ENCODE data around the gene KRT6B.

KRT6B gene

DNA sequence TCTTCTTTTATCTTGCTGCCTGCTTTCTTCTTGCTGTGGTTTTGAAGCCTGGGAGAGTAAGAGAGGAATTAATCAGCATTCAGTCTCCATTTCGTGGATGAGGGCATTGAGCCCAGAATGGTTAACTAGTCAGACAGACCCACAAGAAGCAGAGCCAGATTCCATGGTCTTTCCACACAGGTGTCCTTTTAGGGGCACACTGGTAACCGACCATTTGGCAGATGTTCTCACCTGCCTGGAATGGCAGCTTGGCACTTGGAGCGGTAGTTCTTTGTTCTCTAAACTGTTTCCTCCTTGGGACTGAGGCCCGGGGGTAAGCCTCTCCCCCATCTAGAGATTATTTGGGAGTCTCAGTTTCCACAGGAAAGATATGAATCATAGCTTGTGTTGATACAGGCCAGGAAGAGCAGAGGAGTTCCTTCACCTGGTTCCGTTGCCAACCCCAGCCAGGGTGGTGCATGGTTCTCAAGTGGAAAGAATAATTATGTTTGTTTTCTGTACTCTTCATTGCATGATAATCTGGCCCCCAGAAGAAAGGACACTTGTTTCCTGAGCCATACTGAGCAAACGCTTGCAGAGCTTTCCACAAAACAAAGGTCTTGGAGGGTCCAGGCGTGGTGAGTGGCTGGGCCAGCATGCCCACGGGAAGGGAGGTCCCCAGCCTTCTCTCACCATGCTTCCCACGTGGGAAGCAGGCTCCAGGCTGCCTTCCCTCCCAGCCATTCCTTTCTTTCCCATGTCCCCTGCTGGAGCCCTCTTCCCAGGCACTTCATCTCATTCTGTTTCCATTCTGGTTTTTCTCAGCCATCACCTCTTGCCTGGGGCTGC, 15.7 kb downstream of the KRT6B start:
- Mint-ChIP-seq H3K36me3 (ENCODE audit: low read depth) (no peaks in the 10 kb centered on the region), H3K4me3 (no peak overlapping the region), H3K27me3 (peaks cover 44% of the 10 kb centered on the region), H3K9me3 (no peaks in the 10 kb centered on the region), H3K4me1 (ENCODE audit: low read depth) (no peaks in the 10 kb centered on the region), H3K27ac (no peak overlapping the region)
- DNase-seq = no peak

DNA sequence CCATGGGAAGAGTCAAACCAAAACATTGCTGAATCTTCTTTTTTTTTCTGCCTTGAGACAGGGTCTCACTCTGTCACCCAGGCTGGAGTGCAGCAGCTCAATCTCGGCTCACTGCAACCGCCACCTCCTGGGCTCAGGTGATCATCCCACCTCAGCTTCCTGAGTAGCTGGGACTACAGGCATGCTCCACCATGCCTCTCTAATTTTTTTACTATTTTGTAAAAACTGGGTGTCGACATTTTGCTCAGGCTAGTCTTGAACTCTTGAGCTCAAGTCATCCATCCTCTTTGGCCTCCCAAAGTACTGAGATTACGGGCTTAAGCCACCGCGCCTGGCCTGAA, 16.3 kb downstream of the KRT6B start:
- Mint-ChIP-seq H3K9me3 (no peaks in the 10 kb centered on the region), H3K4me1 (ENCODE audit: low read depth) (no peaks in the 10 kb centered on the region), H3K27me3 (peaks cover 44% of the 10 kb centered on the region), H3K36me3 (ENCODE audit: low read depth) (no peaks in the 10 kb centered on the region), H3K4me3 (no peak overlapping the region), H3K27ac (no peak overlapping the region)
- DNase-seq = no peak

DNA sequence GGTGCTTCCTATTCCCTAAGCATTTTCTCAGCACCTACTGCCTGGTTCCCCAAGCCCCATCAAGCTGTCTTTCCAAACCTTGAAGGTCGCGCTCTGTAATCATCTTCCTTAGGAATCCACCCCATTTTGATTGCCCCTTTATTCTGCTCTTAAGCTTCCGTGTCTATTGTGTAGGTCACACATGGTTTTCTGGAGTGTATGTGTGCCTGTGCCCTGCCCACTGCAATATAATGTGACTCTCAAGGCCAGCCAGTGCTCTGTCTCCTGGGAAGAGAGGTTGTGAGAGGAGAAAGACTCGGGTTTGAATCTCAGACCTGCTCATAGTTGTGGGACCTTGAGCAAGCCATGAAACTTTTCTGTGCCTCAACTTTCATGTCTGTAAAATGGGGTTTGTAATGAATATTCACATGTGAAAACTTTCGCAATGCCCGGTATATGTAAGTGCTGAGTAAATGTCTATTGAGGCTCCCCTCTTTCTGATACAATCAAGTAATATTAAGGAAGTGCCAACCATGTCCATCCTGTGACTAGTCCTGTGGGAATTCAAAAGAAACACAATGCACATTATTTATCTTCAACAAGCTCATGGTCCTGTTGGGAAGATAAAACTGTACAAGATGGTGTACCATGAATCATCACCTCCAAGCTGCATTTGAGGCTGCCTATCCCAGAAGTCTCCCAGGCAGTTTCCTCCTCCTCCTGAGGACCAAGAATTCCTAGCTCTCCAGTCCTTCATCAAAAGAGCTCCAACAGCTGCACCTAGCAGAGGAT, 17.0 kb downstream of the KRT6B start:
- Mint-ChIP-seq H3K4me3 (no peak overlapping the region), H3K27me3 (peaks cover 48% of the 10 kb centered on the region), H3K4me1 (ENCODE audit: low read depth) (no peaks in the 10 kb centered on the region), H3K9me3 (no peaks in the 10 kb centered on the region), H3K27ac (no peak overlapping the region), H3K36me3 (ENCODE audit: low read depth) (no peaks in the 10 kb centered on the region)
- no peak for DNase-seq

DNA sequence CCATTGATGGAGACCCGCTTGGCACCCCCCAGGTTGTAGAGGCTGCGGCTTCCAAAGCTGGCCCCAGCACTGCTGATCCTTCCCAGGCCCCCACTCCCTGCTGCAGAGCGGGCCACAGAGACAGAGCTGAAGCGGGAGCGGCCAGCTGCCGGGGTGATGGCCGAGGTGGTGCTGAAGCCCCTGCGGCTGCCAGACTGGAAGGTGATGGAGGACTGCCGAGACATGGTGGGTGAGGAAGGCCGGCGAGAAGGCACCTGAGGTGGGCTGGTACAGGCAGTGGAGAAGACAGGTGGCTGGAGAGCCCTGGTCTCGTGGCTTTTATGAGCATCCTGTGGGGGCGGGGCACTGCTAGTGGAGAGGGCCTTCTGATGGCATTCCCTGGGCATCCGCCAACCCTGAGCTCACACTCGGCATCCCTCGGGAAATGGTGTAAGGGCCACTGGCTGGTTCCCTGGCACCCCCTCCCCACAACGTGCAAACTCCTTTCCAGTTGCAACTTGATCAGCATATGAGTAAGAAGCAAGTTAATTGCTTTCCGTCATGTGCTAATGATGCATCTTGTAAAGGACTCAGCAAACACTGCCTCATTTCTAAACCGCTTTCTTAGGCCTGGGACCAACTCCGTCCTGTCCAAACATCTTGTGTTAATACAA, 17.7 kb downstream of the KRT6B start, which contains the start of gene KRT75:
Gene KRT75, minus strand, starts transcription at position 291 of the 653 bp plus-strand sequence. Its CDS starts 67 bp downstream, at position 224.
- Mint-ChIP-seq H3K27me3 (peaks cover 49% of the 10 kb centered on the region), H3K9me3 (no peaks in the 10 kb centered on the region), H3K4me3 (no peak within 1 kb of the TSS), H3K27ac (no peak within 1 kb of the TSS), H3K36me3 (ENCODE audit: low read depth) (no peaks in the 10 kb centered on the region), H3K4me1 (ENCODE audit: low read depth) (no peaks in the 10 kb centered on the region)
- no peak for DNase-seq

- Mint-ChIP-seq H3K27me3 (peaks cover 54% of the 10 kb centered on the region), H3K27ac (no peak overlapping the region), H3K4me1 (ENCODE audit: low read depth) (no peaks in the 10 kb centered on the region), H3K4me3 (no peak overlapping the region), H3K9me3 (no peaks in the 10 kb centered on the region), H3K36me3 (ENCODE audit: low read depth) (no peaks in the 10 kb centered on the region)
- DNase-seq = no peak
Observed at GRCh38 chr12:52433501-52434080, 18.4 kb downstream of the KRT6B start.

DNA sequence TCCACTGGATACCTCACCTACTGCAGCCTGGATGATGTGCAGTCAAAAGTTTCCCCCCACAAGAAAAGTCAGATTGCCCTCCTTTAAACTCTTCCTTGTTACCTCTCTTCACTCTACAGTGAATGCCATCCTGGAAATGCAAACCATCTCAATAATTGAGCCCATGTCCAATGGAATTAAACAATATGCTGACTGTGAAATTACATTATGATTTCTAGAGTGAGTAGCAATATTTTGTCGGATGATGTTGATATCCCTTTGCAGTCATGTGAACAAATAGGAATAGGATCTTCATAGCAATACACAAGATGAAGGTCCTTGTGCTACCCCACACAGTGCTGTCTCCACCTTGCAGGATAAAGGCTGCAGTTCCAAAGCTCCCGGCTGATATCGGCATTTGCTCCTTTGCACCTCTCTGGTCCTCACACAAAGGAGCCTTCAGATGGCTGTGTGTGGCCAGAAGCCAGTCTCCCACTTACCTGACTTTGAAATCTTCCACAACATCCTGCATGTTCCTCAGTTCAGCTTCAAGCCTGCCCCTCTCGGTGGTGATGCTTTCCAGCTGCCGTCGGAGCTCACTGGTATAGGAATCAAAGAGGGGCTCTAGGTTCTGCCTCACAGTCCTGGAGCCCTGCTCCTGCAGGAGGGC, 19.3 kb downstream of the KRT6B start:
- Mint-ChIP-seq H3K27me3 (peaks cover 54% of the 10 kb centered on the region), H3K27ac (no peak overlapping the region), H3K9me3 (no peaks in the 10 kb centered on the region), H3K4me1 (ENCODE audit: low read depth) (no peaks in the 10 kb centered on the region), H3K36me3 (ENCODE audit: low read depth) (no peaks in the 10 kb centered on the region), H3K4me3 (no peak overlapping the region)
- no peak for DNase-seq

- H3K4me1 Mint-ChIP-seq (ENCODE audit: low read depth) = no peaks in the 10 kb centered on the region
- no peak for DNase-seq
- H3K4me3 Mint-ChIP-seq = no peak overlapping the region
- no peak overlapping the region for H3K27ac Mint-ChIP-seq
- H3K36me3 Mint-ChIP-seq (ENCODE audit: low read depth) = no peaks in the 10 kb centered on the region
- H3K9me3 Mint-ChIP-seq = no peaks in the 10 kb centered on the region
- peaks cover 39% of the 10 kb centered on the region for H3K27me3 Mint-ChIP-seq
Observed at GRCh38 chr12:52428121-52428520, 23.8 kb downstream of the KRT6B start.

GRCh38 chr12:52427083-52427482, 24.9 kb downstream of the KRT6B start:
- H3K27ac Mint-ChIP-seq = no peak overlapping the region
- H3K36me3 Mint-ChIP-seq (ENCODE audit: low read depth) = no peaks in the 10 kb centered on the region
- H3K9me3 Mint-ChIP-seq = no peaks in the 10 kb centered on the region
- H3K4me1 Mint-ChIP-seq (ENCODE audit: low read depth) = no peaks in the 10 kb centered on the region
- H3K4me3 Mint-ChIP-seq = no peak overlapping the region
- peaks cover 31% of the 10 kb centered on the region for H3K27me3 Mint-ChIP-seq
- no peak for DNase-seq

DNA sequence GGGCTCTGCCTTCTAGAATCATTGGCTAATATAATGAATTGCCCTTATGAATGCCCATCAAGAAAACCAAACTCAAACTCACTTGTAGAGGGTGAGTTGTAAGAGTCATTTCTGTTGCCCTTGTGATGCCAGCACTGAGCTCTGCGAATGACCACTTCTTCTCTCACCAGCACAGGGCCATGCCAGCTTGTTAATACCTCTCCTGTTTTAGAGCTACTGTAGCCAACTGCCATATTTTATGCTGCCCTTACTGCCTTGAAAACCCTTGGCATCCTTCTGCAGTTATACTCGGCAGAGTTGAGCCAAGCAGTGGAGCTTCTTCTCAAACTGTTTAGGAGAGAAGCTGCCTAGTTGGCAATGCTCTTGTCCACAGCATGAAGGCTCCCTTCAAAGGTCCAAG, 25.9 kb downstream of the KRT6B start:
- H3K9me3 Mint-ChIP-seq = no peaks in the 10 kb centered on the region
- H3K36me3 Mint-ChIP-seq (ENCODE audit: low read depth) = no peaks in the 10 kb centered on the region
- peaks cover 23% of the 10 kb centered on the region for H3K27me3 Mint-ChIP-seq
- DNase-seq = no peak
- no peaks in the 10 kb centered on the region for H3K4me1 Mint-ChIP-seq (ENCODE audit: low read depth)
- H3K4me3 Mint-ChIP-seq = no peak overlapping the region
- no peak overlapping the region for H3K27ac Mint-ChIP-seq

- no peaks in the 10 kb centered on the region for H3K36me3 Mint-ChIP-seq (ENCODE audit: low read depth)
- H3K27me3 Mint-ChIP-seq = peaks cover 17% of the 10 kb centered on the region
- no peak overlapping the region for H3K4me3 Mint-ChIP-seq
- H3K4me1 Mint-ChIP-seq (ENCODE audit: low read depth) = no peaks in the 10 kb centered on the region
- H3K9me3 Mint-ChIP-seq = no peaks in the 10 kb centered on the region
- no peak for DNase-seq
- no peak overlapping the region for H3K27ac Mint-ChIP-seq
Observed at GRCh38 chr12:52425466-52425865, 26.5 kb downstream of the KRT6B start.

DNA sequence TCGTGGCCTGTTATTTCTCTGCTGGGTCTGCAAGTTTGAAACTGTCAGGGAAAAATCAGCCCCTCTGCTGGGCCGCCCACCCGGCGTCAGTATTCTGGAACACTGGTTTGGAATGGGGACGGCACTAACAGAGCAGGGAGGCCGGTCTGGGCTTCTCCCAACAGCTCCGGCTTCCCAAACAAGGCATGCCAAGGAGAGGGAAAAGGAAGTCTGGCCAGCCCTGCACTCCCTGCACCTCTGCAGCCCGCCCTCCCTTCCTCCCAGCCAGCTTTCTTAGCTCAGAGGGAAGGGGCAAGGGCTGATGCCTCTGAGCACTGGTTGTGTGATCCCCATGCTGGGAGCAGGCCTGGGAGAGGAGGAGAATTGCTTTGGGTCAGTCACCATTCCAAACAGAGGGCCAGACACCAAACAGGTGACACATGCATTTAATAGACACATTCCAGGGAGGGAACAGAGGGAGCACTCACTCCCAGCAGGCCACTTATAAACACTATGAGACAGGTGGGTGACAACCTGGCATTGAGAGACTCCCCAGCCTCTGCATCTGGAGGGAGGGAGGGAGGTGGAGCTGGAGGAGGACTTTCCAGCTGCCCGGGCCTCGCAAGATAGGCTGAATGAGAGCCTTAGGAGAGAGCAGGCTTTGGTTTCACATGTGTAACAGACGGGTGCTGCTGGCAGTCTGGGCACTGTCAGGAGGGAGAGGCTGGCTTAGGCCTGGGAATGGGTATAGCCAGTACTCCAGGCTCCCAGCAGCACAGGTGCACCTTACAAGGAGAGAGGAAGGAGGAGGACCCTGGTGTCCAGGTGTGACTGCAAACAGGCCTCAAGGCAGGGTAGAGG, 28.1 kb downstream of the KRT6B start:
- Mint-ChIP-seq H3K36me3 (ENCODE audit: low read depth) (no peaks in the 10 kb centered on the region), H3K4me1 (ENCODE audit: low read depth) (no peaks in the 10 kb centered on the region), H3K4me3 (no peak overlapping the region)

DNA sequence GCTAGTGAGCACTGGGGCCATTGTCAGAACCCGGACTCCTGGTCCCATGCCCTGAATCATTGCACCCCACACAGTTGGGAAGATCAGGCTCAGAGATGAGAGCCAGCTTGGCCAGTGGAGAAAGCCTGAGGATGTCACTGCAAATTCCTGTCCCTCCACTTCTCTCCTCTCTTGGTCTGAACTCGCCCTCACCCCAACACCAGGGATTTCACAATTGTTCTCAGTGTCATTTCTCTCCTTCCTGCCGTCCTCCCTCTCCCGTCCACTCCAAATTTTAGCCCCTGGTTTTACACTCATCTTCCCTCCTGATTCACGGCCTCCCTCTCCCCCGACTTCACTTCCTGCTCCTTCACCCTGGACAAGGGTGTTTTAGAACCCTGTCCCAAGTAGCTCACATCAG, 28.9 kb downstream of the KRT6B start:
- Mint-ChIP-seq H3K27ac (no peak overlapping the region), H3K9me3 (no peaks in the 10 kb centered on the region), H3K4me1 (ENCODE audit: low read depth) (no peaks in the 10 kb centered on the region), H3K4me3 (no peak overlapping the region), H3K27me3 (peaks cover 4% of the 10 kb centered on the region), H3K36me3 (ENCODE audit: low read depth) (no peaks in the 10 kb centered on the region)
- DNase-seq = no peak

More for the DNA sequence above, 28.1 kb downstream of the KRT6B start:
- no peaks in the 10 kb centered on the region for H3K9me3 Mint-ChIP-seq
- no peak overlapping the region for H3K27ac Mint-ChIP-seq
- H3K27me3 Mint-ChIP-seq = peaks cover 6% of the 10 kb centered on the region
- no peak for DNase-seq

DNA sequence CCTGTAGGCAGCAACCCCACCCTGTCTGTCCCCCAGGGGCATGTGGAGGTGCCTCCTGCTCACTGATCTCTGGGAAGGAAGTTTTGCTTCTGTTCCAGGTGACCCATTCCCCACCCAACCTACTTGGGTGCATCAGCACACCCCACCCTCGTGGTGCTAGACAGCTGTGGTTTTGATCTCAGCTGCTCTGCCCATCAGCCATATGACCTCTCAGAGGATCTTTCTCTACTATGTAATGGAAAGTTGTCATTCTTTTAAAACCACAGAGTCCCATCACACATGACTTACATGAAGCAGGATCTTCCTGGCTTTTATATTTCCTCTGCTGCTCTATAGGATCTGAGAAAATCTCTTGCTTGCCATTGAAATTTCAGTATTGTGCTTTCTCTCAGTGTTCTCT, 32.3 kb downstream of the KRT6B start:
- Mint-ChIP-seq H3K9me3 (no peaks in the 10 kb centered on the region), H3K27me3 (peaks cover 4% of the 10 kb centered on the region), H3K4me1 (ENCODE audit: low read depth) (no peaks in the 10 kb centered on the region), H3K27ac (no peak overlapping the region), H3K4me3 (no peak overlapping the region), H3K36me3 (ENCODE audit: low read depth) (no peaks in the 10 kb centered on the region)
- no peak for DNase-seq

All from activated T-cell treated with anti-CD3 and anti-CD28 coated beads, Interleukin-2, amount 50 U/mL, for 24 hours (primary cell).